Kidney (tissue), 14 donors: ENCODE results near the gene PYROXD2. TPM values are rescaled to one million over a fixed set of nuclear protein-coding genes. Genes with fewer than 3 reads are reported as not detected.

ENCODE experiments used
- DNase-seq, 5 donors: peaks; one replicate each; pipeline ENCODE4 v3.0.0-alpha.2; 2013 to 2020
- FAIRE-seq: peaks from 2 replicates; lab custom pipeline; 2012; peaks lifted over from hg19 to GRCh38; lab: Jason Lieb, UNC
- H3K27ac ChIP-seq, 2 donors: one replicate each; pipeline ENCODE4 v1.7.0; 2013; ENCODE audit warnings: low read depth in 2 of 2, low read length in 2 of 2, inconsistent platforms in 1 of 2
- H3K27me3 ChIP-seq: one replicate; pipeline ENCODE4 v1.7.1; 2013; ENCODE audit warnings: low read length, inconsistent platforms; ENCODE audit not compliant: control insufficient read depth, insufficient read depth
- H3K36me3 ChIP-seq, 3 donors: one replicate each; pipeline versions ENCODE4 v1.7.0 to v1.7.1; 2013; ENCODE audit warnings: low read length in 3 of 3, control low read depth in 1 of 3, inconsistent platforms in 1 of 3; ENCODE audit not compliant: insufficient read depth in 3 of 3, control insufficient read depth in 2 of 3
- H3K4me1 ChIP-seq, 3 donors: one replicate each; pipeline versions ENCODE4 v1.7.0 to v1.7.1; 2013; ENCODE audit warnings: low read length in 3 of 3, inconsistent platforms in 1 of 3, low read depth in 1 of 3; ENCODE audit not compliant: control insufficient read depth in 2 of 3, insufficient read depth in 2 of 3
- H3K4me3 ChIP-seq, 3 donors: one replicate each; pipeline versions ENCODE4 v1.7.0 to v1.8.1; 2013; ENCODE audit warnings: low read length in 3 of 3, control low read depth in 1 of 3, inconsistent platforms in 1 of 3
- H3K9ac ChIP-seq, 3 donors: one replicate each; pipeline versions ENCODE4 v1.7.0 to v1.7.1; 2013; ENCODE audit warnings: low read length in 3 of 3, control low read depth in 1 of 3, inconsistent platforms in 1 of 3
- H3K9me3 ChIP-seq, 3 donors: one replicate each; pipeline versions ENCODE4 v1.7.0 to v1.7.1; 2013; ENCODE audit warnings: low read length in 3 of 3, control low read depth in 1 of 3, inconsistent platforms in 1 of 3; ENCODE audit not compliant: control insufficient read depth in 2 of 3, insufficient read depth in 1 of 3
- CTCF ChIP-seq: IDR thresholded peaks from 3 replicates; pipeline ENCODE4 v1.5.1; 2012; ENCODE audit warnings: mild to moderate bottlenecking, moderate library complexity, borderline replicate concordance; ENCODE audit not compliant: insufficient read depth; ENCODE audit errors: extremely low read depth
- intact Hi-C: fragments of 100-400 bp; cut with DNase I; formaldehyde crosslinking; loops from one replicate; pipeline ENCODE4 v1.11.1; 2022
- polyA plus RNA-seq: library from polyadenylated mRNA; stranded (reverse); fragments of 350-450 nt; fragmentation: Illumina TruSeq; extraction: RNeasy Lipid Tissue Mini Kit (QIAGEN cat#74804); gene quantifications from one replicate; pipeline ENCODE4 v1.2.3, GENCODE V29; 2014; ENCODE audit warnings: low read depth, low replicate concordance; ENCODE audit not compliant: insufficient read depth
- total RNA-seq: library from RNA; stranded (reverse); fragmentation: NEBNext Ultra II Directional; extraction: Animal tissue kit (Norgen Biotek cat#: 25700); gene quantifications from one replicate; pipeline ENCODE4 v1.2.1, GENCODE V29; 2021
- donor health status: control.
- donor health status: control.
- donor health status: control.
- donor health status: control.
- donor health status: control.
- donor health status: DM: yes; HTN: yes; CAD: no.
- donor health status: Normal renal cell carcinoma (clear cell type).

PYROXD2 gene
- total and polyA plus RNA-seq, 2 donors from 2014 or later, result 7.8 to 14.1 TPM

GRCh38 chr10:98417481-98417959, 2.5 kb upstream of the PYROXD2 start:
- Histone ChIP-seq H3K9ac (no peak overlapping the region), H3K27ac (no peak overlapping the region), H3K4me3 (no peak overlapping the region), H3K9me3 (no peaks in the 10 kb centered on the region), H3K4me1 (peaks cover 0 to 16% (median 11%) of the 10 kb centered on the region in 3 donors), H3K27me3 (no peaks in the 10 kb centered on the region), H3K36me3 (peaks cover 0 to 9% (median 3%) of the 10 kb centered on the region in 3 donors)
- no peak for TF ChIP-seq CTCF
- DNase-seq (peak in 1 of 5 donors; percentile 30), FAIRE-seq (no peak)
- intact Hi-C loops, result no loop called here

- Histone ChIP-seq H3K27ac (no peak overlapping the region), H3K9ac (no peak overlapping the region), H3K9me3 (no peaks in the 10 kb centered on the region), H3K4me3 (no peak overlapping the region), H3K27me3 (no peaks in the 10 kb centered on the region), H3K4me1 (peaks cover 0 to 16% (median 11%) of the 10 kb centered on the region in 3 donors), H3K36me3 (peaks cover 0 to 9% (median 3%) of the 10 kb centered on the region in 3 donors)
- TF ChIP-seq CTCF, result no peak
- DNase-seq, result peak in 1 of 5 donors; percentile 33
- intact Hi-C loops, result no loop called here
- FAIRE-seq, result no peak
Measured at GRCh38 chr10:98416606-98417388, 1.8 kb upstream of the PYROXD2 start.

DNA sequence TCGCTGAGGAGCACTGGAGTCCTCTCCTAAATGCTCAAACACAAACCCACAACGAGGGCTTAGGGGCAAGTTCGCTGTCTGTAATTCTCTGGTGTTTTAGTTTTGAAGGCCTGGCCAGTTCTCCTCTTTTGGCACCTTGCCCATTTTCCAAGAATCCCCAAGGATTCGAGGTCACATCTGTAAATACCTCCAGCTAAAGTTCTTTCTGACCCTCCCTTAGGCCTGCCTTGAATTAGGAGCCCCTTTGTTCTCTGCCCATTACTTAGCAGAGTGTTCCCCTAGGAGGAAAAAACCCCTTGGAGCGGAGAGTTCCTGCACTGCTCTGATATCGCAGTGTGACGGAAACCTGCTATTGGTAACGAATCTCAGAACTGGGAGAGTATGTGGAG, 743 bp upstream of the PYROXD2 start:
- no peak for FAIRE-seq
- Histone ChIP-seq H3K9ac (no peak overlapping the region), H3K27me3 (no peaks in the 10 kb centered on the region), H3K36me3 (peaks cover 0 to 9% (median 3%) of the 10 kb centered on the region in 3 donors), H3K4me3 (no peak overlapping the region), H3K4me1 (peaks cover 0 to 16% (median 11%) of the 10 kb centered on the region in 3 donors), H3K9me3 (no peaks in the 10 kb centered on the region), H3K27ac (peak overlapping the region in 1 of 2 donors; percentile 23)
- TF ChIP-seq CTCF, result no peak
- intact Hi-C loops, result no loop called here
- DNase-seq, result no peak
